HS-5 (cell line): ENCODE data around the gene XRCC5.
A peak's percentile ranks its signal among the peaks of the same experiment; 100 is the strongest.
"Not testable (repeated sequence)": the region's sequence is repeated elsewhere in the genome, so short reads cannot be mapped to it uniquely, and the experiment has no call there.

ENCODE experiments used
- DNase-seq: peaks from one replicate; pipeline ENCODE4 v3.0.0-alpha.2; 2012; ENCODE audit warnings: low read depth

Gene XRCC5

GRCh38 chr2:216202626-216203250, 93.6 kb downstream of the XRCC5 start:
- DNase-seq = no peak

GRCh38 chr2:216205486-216205885, 96.3 kb downstream of the XRCC5 start:
- DNase-seq = no peak

- no peak for DNase-seq
Observed at GRCh38 chr2:216206041-216206703, 97.0 kb downstream of the XRCC5 start.

- no peak for DNase-seq
Observed at GRCh38 chr2:216206821-216207220, 97.7 kb downstream of the XRCC5 start.

- DNase-seq = not testable (repeated sequence)
Observed at GRCh38 chr2:216208661-216209060, 99.5 kb downstream of the XRCC5 start.

- DNase-seq = no peak
Observed at GRCh38 chr2:216210701-216211540, 101.8 kb downstream of the XRCC5 start.

- no peak for DNase-seq
Observed at GRCh38 chr2:216211614-216212145, 102.5 kb downstream of the XRCC5 start.

- DNase-seq = no peak
Observed at GRCh38 chr2:216214768-216215167, 105.6 kb downstream of the XRCC5 start.

- no peak for DNase-seq
Observed at GRCh38 chr2:216215658-216216390, 106.7 kb downstream of the XRCC5 start.

GRCh38 chr2:216216951-216217903, 108.1 kb downstream of the XRCC5 start:
- peak; percentile 63 for DNase-seq

- no peak for DNase-seq
Observed at GRCh38 chr2:216217904-216218260, 108.7 kb downstream of the XRCC5 start.

GRCh38 chr2:216219861-216220260, 110.7 kb downstream of the XRCC5 start:
- no peak for DNase-seq

GRCh38 chr2:216220976-216221375, 111.8 kb downstream of the XRCC5 start:
- no peak for DNase-seq

GRCh38 chr2:216221811-216222210, 112.7 kb downstream of the XRCC5 start:
- peak; percentile 38 for DNase-seq

GRCh38 chr2:216222650-216223352, 113.7 kb downstream of the XRCC5 start:
- peak; percentile 35 for DNase-seq

GRCh38 chr2:216224388-216224787, 115.2 kb downstream of the XRCC5 start:
- DNase-seq = no peak

GRCh38 chr2:216229277-216229914, 120.2 kb downstream of the XRCC5 start:
- no peak for DNase-seq

GRCh38 chr2:216231867-216232266, 122.7 kb downstream of the XRCC5 start:
- no peak for DNase-seq

GRCh38 chr2:216232721-216233120, 123.6 kb downstream of the XRCC5 start:
- DNase-seq = no peak
